Caco-2 (cell line): Measurements from ENCODE around the gene ROBO1. TPM values are rescaled to one million over a fixed set of nuclear protein-coding genes. Genes with fewer than 3 reads are reported as not detected.

Source experiments
- BruUV-seq: library from RNA; stranded (reverse); fragments of 400-500 nt; replicated peaks from 2 replicates; lab custom pipeline; 2021; lab: Mats Ljungman, UMichigan
- CTCF ChIA-PET: fragments of 300-600 bp; sonication (Branson Sonifier 250); formaldehyde crosslinking; loops from one replicate; lab custom pipeline; 2022; ENCODE audit warnings: antibody characterized with exemption; lab: Charles Lee
- POLR2A ChIA-PET: fragments of 300-600 bp; sonication (Branson Sonifier 250); formaldehyde crosslinking; loops from one replicate; lab custom pipeline; 2022; ENCODE audit warnings: antibody characterized with exemption; lab: Charles Lee
- DNase-seq, 2 experiments: peaks; one replicate each; pipeline versions ENCODE4 v3.0.0 to v3.0.0-alpha.2; 2020 to 2022
- H3K27me3 ChIP-seq: replicated peaks from 2 replicates; pipeline ENCODE4 v1.6.0; 2011; ENCODE audit warnings: low read length; ENCODE audit not compliant: control insufficient read depth, insufficient read depth
- H3K36me3 ChIP-seq: 2 replicates; pipeline ENCODE4 v1.5.1; 2011; ENCODE audit warnings: low read length; ENCODE audit not compliant: control insufficient read depth, insufficient read depth
- H3K4me1 ChIP-seq: fragments of 250-450 bp; sonication (Bioruptor Pico); 2 replicates; pipeline ENCODE4 v1.5.1; 2020; ENCODE audit warnings: mild to moderate bottlenecking
- H3K4me3 ChIP-seq: 2 replicates; pipeline ENCODE4 v1.5.1; 2011; ENCODE audit warnings: low read depth, mild to moderate bottlenecking, control low read depth, low read length
- H3K9me3 ChIP-seq: fragments of 250-450 bp; sonication (Bioruptor Pico); 2 replicates; pipeline ENCODE4 v1.5.1; 2020; ENCODE audit warnings: mild to moderate bottlenecking, moderate library complexity
- H3K27ac Mint-ChIP-seq: one replicate; pipeline ENCODE4 v1.8.0; 2022; ENCODE audit warnings: mixed read lengths; ENCODE audit not compliant: unreplicated experiment
- H3K27me3 Mint-ChIP-seq: one replicate; pipeline ENCODE4 v1.8.0; 2022; ENCODE audit warnings: mixed read lengths; ENCODE audit not compliant: insufficient read depth, unreplicated experiment
- H3K36me3 Mint-ChIP-seq: one replicate; pipeline ENCODE4 v1.8.0; 2022; ENCODE audit warnings: mild to moderate bottlenecking, mixed read lengths; ENCODE audit not compliant: insufficient read depth, unreplicated experiment
- H3K4me1 Mint-ChIP-seq: one replicate; pipeline ENCODE4 v1.8.0; 2022; ENCODE audit warnings: low read depth, mixed read lengths; ENCODE audit not compliant: unreplicated experiment
- H3K4me3 Mint-ChIP-seq: one replicate; pipeline ENCODE4 v1.8.0; 2022; ENCODE audit warnings: mild to moderate bottlenecking, moderate library complexity, mixed read lengths; ENCODE audit not compliant: unreplicated experiment
- H3K9me3 Mint-ChIP-seq: one replicate; pipeline ENCODE4 v1.8.0; 2022; ENCODE audit warnings: mixed read lengths; ENCODE audit not compliant: unreplicated experiment
- intact Hi-C: fragments of 100-400 bp; cut with micrococcal nuclease; formaldehyde crosslinking; loops from one replicate; pipeline ENCODE4 v1.10.0; 2022; ENCODE audit not compliant: unreplicated experiment
- total RNA-seq: library from RNA; stranded (reverse); gene quantifications from 2 replicates; pipeline ENCODE4 v1.2.3, GENCODE V29; 2022
- TF ChIP-seq, protein P1 (sequence below), 2 experiments: fragments of 200-600 bp in 1 of 2; IDR thresholded peaks; 1 replicate in 1 of 2; 2 replicates in 1 of 2; pipeline versions ENCODE4 v1.5.1 to v1.8.0; 2011 to 2022; ENCODE audit warnings: antibody characterized with exemption in 1 of 2, control low read depth in 1 of 2, inconsistent platforms in 1 of 2, low read depth in 1 of 2, low read length in 1 of 2, mild to moderate bottlenecking in 1 of 2, moderate library complexity in 1 of 2; ENCODE audit not compliant: insufficient read depth in 1 of 2, severe bottlenecking in 1 of 2, unreplicated experiment in 1 of 2

The ROBO1 gene
- total RNA-seq, 1 experiment from 2014 or later: 1.8 TPM

DNA sequence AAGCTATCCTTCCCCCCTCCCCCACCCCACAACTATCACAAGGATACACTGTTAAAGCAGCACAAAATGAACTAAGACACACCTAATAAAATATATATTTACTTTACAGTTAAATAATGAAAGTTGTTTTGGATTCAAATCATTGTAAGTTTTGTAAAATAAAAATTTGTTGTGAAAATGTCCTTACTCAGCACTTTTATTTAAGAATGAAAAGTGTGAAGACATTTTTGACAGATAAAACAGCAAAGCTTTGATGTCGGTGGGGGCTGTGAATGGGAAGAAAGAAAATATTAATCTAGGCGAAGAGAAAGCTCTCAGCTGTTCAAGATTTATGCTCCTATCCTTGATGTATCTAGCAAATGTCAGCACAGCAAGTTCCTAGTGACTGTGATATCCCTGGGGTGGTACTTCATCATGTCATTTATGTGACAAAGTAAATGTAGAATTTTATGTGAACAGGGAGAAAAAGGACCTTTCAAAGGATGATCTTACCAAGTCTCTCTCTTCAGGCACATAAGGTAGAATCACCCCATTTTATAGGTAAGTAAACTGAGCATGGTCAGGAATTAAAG is 216.4 kb downstream of the ROBO1 start:
- H3K4me3 Mint-ChIP-seq: no peak overlapping the region
- Histone ChIP-seq H3K36me3 (no peaks in the 10 kb centered on the region), H3K4me3 (no peak overlapping the region), H3K27me3 (no peaks in the 10 kb centered on the region), H3K9me3 (no peaks in the 10 kb centered on the region), H3K4me1 (no peaks in the 10 kb centered on the region)
- H3K4me1 Mint-ChIP-seq: no peaks in the 10 kb centered on the region
- DNase-seq: no peak
- TF ChIP-seq, protein P1, sequence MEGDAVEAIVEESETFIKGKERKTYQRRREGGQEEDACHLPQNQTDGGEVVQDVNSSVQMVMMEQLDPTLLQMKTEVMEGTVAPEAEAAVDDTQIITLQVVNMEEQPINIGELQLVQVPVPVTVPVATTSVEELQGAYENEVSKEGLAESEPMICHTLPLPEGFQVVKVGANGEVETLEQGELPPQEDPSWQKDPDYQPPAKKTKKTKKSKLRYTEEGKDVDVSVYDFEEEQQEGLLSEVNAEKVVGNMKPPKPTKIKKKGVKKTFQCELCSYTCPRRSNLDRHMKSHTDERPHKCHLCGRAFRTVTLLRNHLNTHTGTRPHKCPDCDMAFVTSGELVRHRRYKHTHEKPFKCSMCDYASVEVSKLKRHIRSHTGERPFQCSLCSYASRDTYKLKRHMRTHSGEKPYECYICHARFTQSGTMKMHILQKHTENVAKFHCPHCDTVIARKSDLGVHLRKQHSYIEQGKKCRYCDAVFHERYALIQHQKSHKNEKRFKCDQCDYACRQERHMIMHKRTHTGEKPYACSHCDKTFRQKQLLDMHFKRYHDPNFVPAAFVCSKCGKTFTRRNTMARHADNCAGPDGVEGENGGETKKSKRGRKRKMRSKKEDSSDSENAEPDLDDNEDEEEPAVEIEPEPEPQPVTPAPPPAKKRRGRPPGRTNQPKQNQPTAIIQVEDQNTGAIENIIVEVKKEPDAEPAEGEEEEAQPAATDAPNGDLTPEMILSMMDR (IDR thresholded peaks at IDR 0.05; ENCODE audit: insufficient read depth in 1 of 2, low read depth in 1 of 2, low read length in 1 of 2, severe bottlenecking in 1 of 2, unreplicated experiment in 1 of 2): no peak
- no peaks in the 10 kb centered on the region for H3K9me3 Mint-ChIP-seq
- ChIA-PET POLR2A (no interaction called here), CTCF (no interaction called here)
- H3K36me3 Mint-ChIP-seq: no peaks in the 10 kb centered on the region
- no peak overlapping the region for H3K27ac Mint-ChIP-seq
- no peaks in the 10 kb centered on the region for H3K27me3 Mint-ChIP-seq
- no TSS peak for BruUV-seq
- intact Hi-C loops: no loop called here

GRCh38 chr3:79543218-79543982 is 224.4 kb downstream of the ROBO1 start:
- intact Hi-C loops: no loop called here
- BruUV-seq: no TSS peak
- Mint-ChIP-seq H3K4me3 (no peak overlapping the region), H3K36me3 (no peaks in the 10 kb centered on the region), H3K4me1 (no peaks in the 10 kb centered on the region), H3K9me3 (no peaks in the 10 kb centered on the region), H3K27ac (no peak overlapping the region), H3K27me3 (no peaks in the 10 kb centered on the region)
- ChIA-PET CTCF (no interaction called here), POLR2A (no interaction called here)
- TF ChIP-seq, protein P1 (IDR thresholded peaks at IDR 0.05; ENCODE audit: insufficient read depth in 1 of 2, low read depth in 1 of 2, low read length in 1 of 2, severe bottlenecking in 1 of 2, unreplicated experiment in 1 of 2): no peak
- Histone ChIP-seq H3K4me1 (no peaks in the 10 kb centered on the region), H3K9me3 (no peaks in the 10 kb centered on the region), H3K27me3 (no peaks in the 10 kb centered on the region), H3K36me3 (no peaks in the 10 kb centered on the region), H3K4me3 (no peak overlapping the region)
- DNase-seq: no peak

DNA sequence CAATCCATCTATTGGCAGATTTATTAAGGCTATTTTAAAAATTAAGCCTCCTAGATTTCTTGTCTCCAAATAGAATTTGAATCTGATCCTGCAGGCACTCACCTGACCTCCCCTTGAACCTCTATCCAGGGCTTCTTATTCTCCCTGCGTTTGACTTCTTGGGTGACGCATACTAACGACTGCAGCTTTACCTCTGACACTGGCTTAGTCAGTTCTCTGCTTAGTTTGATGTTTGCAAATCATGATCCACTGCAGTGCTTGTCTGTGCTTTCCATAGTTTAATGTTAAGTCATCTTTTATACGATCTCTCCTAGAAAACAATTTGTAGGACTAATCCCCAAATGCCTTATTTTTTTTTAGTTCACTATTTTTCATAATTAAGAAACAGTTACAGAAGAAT is 233.1 kb downstream of the ROBO1 start:
- no peak overlapping the region for H3K4me3 ChIP-seq
- no peaks in the 10 kb centered on the region for H3K9me3 ChIP-seq
- DNase-seq: no peak
- intact Hi-C loops: no loop called here
- no peaks in the 10 kb centered on the region for H3K4me1 Mint-ChIP-seq
- no peaks in the 10 kb centered on the region for H3K9me3 Mint-ChIP-seq
- H3K27me3 ChIP-seq: no peaks in the 10 kb centered on the region
- POLR2A ChIA-PET: no interaction called here
- no peaks in the 10 kb centered on the region for H3K4me1 ChIP-seq
- H3K4me3 Mint-ChIP-seq: no peak overlapping the region
- TF ChIP-seq, protein P1 (IDR thresholded peaks at IDR 0.05; ENCODE audit: insufficient read depth in 1 of 2, low read depth in 1 of 2, low read length in 1 of 2, severe bottlenecking in 1 of 2, unreplicated experiment in 1 of 2): no peak
- H3K36me3 Mint-ChIP-seq: no peaks in the 10 kb centered on the region
- H3K36me3 ChIP-seq: no peaks in the 10 kb centered on the region
- CTCF ChIA-PET: no interaction called here
- BruUV-seq: no TSS peak
- no peak overlapping the region for H3K27ac Mint-ChIP-seq
- H3K27me3 Mint-ChIP-seq: no peaks in the 10 kb centered on the region
